GM12878 (cell line): ENCODE measurements around the gene ITPKB. TPM values are rescaled to one million over a fixed set of nuclear protein-coding genes. Genes with fewer than 3 reads are reported as not detected.

Experiments used
- ATAC-seq: fragments of 200-7000 bp; cut with Tn5 transposase; 3 replicates; pipeline ENCODE4 v1.9.1; 2020; ENCODE audit warnings: mild to moderate bottlenecking, moderate library complexity
- BruUV-seq: library from RNA; stranded (reverse); fragments of 400-500 nt; replicated peaks from 2 replicates; lab custom pipeline; 2021; lab: Mats Ljungman, UMichigan
- CTCF ChIA-PET: fragments of 300-600 bp; sonication (Branson Sonifier 250); formaldehyde crosslinking; extraction: SDS; loops from one replicate; lab custom pipeline; 2021; ENCODE audit warnings: inconsistent platforms; lab: Yijun Ruan, JAX
- POLR2A ChIA-PET: fragments of 350-600 bp; formaldehyde crosslinking; extraction: SDS; loops from one replicate; lab custom pipeline; 2021; ENCODE audit warnings: inconsistent platforms; lab: Charles Lee
- RAD21 ChIA-PET: fragments of 300-600 bp; sonication (Branson Sonifier 250); formaldehyde crosslinking; loops from one replicate; lab custom pipeline; 2023; ENCODE audit warnings: antibody characterized with exemption; ENCODE audit not compliant: unreplicated experiment; lab: Charles Lee
- SMC1A ChIA-PET: fragments of 300-600 bp; sonication (Branson Sonifier 250); formaldehyde crosslinking; loops from one replicate; lab custom pipeline; 2023; ENCODE audit not compliant: unreplicated experiment, uncharacterized antibody; lab: Charles Lee
- DNase-seq: peaks from one replicate; pipeline ENCODE4 v3.0.0-alpha.2; 2011; ENCODE audit warnings: low read depth, low spot score
- FAIRE-seq: peaks from 3 replicates; lab custom pipeline; 2011; peaks lifted over from hg19 to GRCh38; lab: Jason Lieb, UNC
- H2AFZ ChIP-seq: 2 replicates; pipeline ENCODE4 v1.6.0; 2011; ENCODE audit warnings: low read depth, low read length, control low read depth; ENCODE audit not compliant: control insufficient read depth
- H3K27ac ChIP-seq: 2 replicates; pipeline ENCODE4 v1.5.1; 2011; ENCODE audit warnings: control low read depth; ENCODE audit not compliant: control insufficient read depth, insufficient read depth
- H3K27me3 ChIP-seq, 2 experiments: replicated peaks in 1 of 2; 2 replicates each; pipeline versions ENCODE4 v1.6.0 to v1.6.1; 2011; ENCODE audit warnings: low read length in 1 of 2; ENCODE audit not compliant: control insufficient read depth in 2 of 2, insufficient read depth in 2 of 2
- H3K36me3 ChIP-seq, 2 experiments: 2 replicates each; pipeline ENCODE4 v1.5.1; 2011; ENCODE audit warnings: low read length in 1 of 2; ENCODE audit not compliant: control insufficient read depth in 2 of 2, insufficient read depth in 2 of 2
- H3K4me1 ChIP-seq: 2 replicates; pipeline ENCODE4 v1.6.1; 2011; ENCODE audit warnings: mild to moderate bottlenecking, low read length, moderate library complexity, mixed read lengths; ENCODE audit not compliant: control insufficient read depth, insufficient read depth
- H3K4me2 ChIP-seq: 2 replicates; pipeline ENCODE4 v1.6.0; 2011; ENCODE audit warnings: control low read depth; ENCODE audit not compliant: control insufficient read depth, insufficient read depth
- H3K4me3 ChIP-seq: fragments of 200-600 bp; sonication (generic); 2 replicates; pipeline ENCODE4 v1.5.1; 2016
- H3K79me2 ChIP-seq: 2 replicates; pipeline ENCODE4 v1.6.0; 2011; ENCODE audit warnings: low read length; ENCODE audit not compliant: control insufficient read depth, insufficient read depth
- H3K9ac ChIP-seq: 2 replicates; pipeline ENCODE4 v1.8.0; 2011; ENCODE audit warnings: low read length, control low read depth, mixed read lengths; ENCODE audit not compliant: control insufficient read depth, insufficient read depth
- H3K9me3 ChIP-seq: replicated peaks from 3 replicates; pipeline ENCODE4 v1.5.1; 2011; ENCODE audit warnings: mild to moderate bottlenecking, low read length; ENCODE audit not compliant: control insufficient read depth, insufficient read depth
- H4K20me1 ChIP-seq: 2 replicates; pipeline ENCODE4 v1.6.0; 2011; ENCODE audit not compliant: control insufficient read depth, insufficient read depth
- CHD4 ChIP-seq: fragments of 200-600 bp; sonication (generic); IDR thresholded peaks from 2 replicates; pipeline ENCODE4 v1.6.1; 2016; ENCODE audit warnings: mild to moderate bottlenecking
- CTCF ChIP-seq, 3 experiments: IDR thresholded peaks in 2 of 3; conservative IDR thresholded peaks in 1 of 3; 2 replicates each; pipeline ENCODE4 v1.5.1; 2011; ENCODE audit warnings: low read depth in 3 of 3, low read length in 3 of 3, mild to moderate bottlenecking in 3 of 3, control low read depth in 2 of 3, moderate library complexity in 2 of 3, inconsistent platforms in 1 of 3, mixed read lengths in 1 of 3; ENCODE audit not compliant: control insufficient read depth in 2 of 3, insufficient read depth in 1 of 3; ENCODE audit errors: extremely low read depth in 1 of 3
- EZH2 ChIP-seq: IDR thresholded peaks from 2 replicates; pipeline ENCODE4 v1.6.1; 2012; ENCODE audit warnings: low read depth, mild to moderate bottlenecking, control low read depth, inconsistent platforms, low read length, borderline replicate concordance; ENCODE audit not compliant: control insufficient read depth
- HSF1 ChIP-seq: fragments of 150-350 bp; IDR thresholded peaks from 2 replicates; pipeline ENCODE4 v1.6.1; 2014; ENCODE audit warnings: mild to moderate bottlenecking, low read depth, low read length
- JUNB ChIP-seq: IDR thresholded peaks from 2 replicates; pipeline ENCODE4 v1.6.1; 2016; ENCODE audit warnings: antibody characterized with exemption, mild to moderate bottlenecking
- MEF2A ChIP-seq: IDR thresholded peaks from 2 replicates; pipeline ENCODE4 v1.6.1; 2011; ENCODE audit warnings: low read depth, mild to moderate bottlenecking, low read length, moderate library complexity; ENCODE audit not compliant: insufficient read depth
- NR2C1 ChIP-seq: fragments of 450-650 bp; IDR thresholded peaks from 2 replicates; pipeline ENCODE4 v1.6.1; 2017; ENCODE audit warnings: antibody characterized with exemption, mild to moderate bottlenecking, moderate library complexity
- NRF1 ChIP-seq: conservative IDR thresholded peaks from 2 replicates; pipeline ENCODE4 v1.6.1; 2011; ENCODE audit warnings: mild to moderate bottlenecking, low read depth, low read length, improper control_type of control experiment
- PAX8 ChIP-seq: fragments of 450-650 bp; IDR thresholded peaks from 2 replicates; pipeline ENCODE4 v1.6.1; 2017; ENCODE audit warnings: mild to moderate bottlenecking, moderate library complexity
- SKIL ChIP-seq: fragments of 450-650 bp; IDR thresholded peaks from 2 replicates; pipeline ENCODE4 v1.6.1; 2017; ENCODE audit warnings: mild to moderate bottlenecking, low read depth, inconsistent platforms; ENCODE audit not compliant: poor library complexity, severe bottlenecking
- SPI1 ChIP-seq: IDR thresholded peaks from 2 replicates; pipeline ENCODE4 v1.6.1; 2011; ENCODE audit warnings: low read depth, mild to moderate bottlenecking, low read length, moderate library complexity, borderline replicate concordance; ENCODE audit not compliant: insufficient read depth
- STAT1 ChIP-seq: fragments of 450-650 bp; conservative IDR thresholded peaks from 2 replicates; pipeline ENCODE4 v1.6.1; 2014; ENCODE audit warnings: antibody characterized with exemption, mild to moderate bottlenecking
- TCF7 ChIP-seq: IDR thresholded peaks from 2 replicates; pipeline ENCODE4 v1.6.1; 2014; ENCODE audit warnings: antibody characterized with exemption, borderline replicate concordance
- YY1 ChIP-seq: IDR thresholded peaks from 2 replicates; pipeline ENCODE4 v1.6.1; 2011; ENCODE audit warnings: low read depth, mild to moderate bottlenecking, low read length
- ZNF274 ChIP-seq: IDR thresholded peaks from one replicate; pipeline ENCODE4 v1.8.0; 2011; ENCODE audit not compliant: insufficient read length, insufficient read depth
- WGBS: methylation state at CpG from one replicate; pipeline ENCODE4 v1.1.6; 2016; ENCODE audit warnings: low lambda C conversion rate; ENCODE audit not compliant: insufficient replicate concordance, insufficient coverage; ENCODE audit errors: missing lambda C conversion rate; 5-methylcytosine and 5-hydroxymethylcytosine counted together
- in situ Hi-C: fragments of 300-500 bp; cut with MboI; formaldehyde crosslinking; loops from 9 replicates; pipeline ENCODE4 v1.14.3; 2018; ENCODE audit warnings: mixed read lengths
- intact Hi-C: fragments of 100-400 bp; cut with micrococcal nuclease; formaldehyde crosslinking; loops from one replicate; pipeline ENCODE4 v1.14.2; 2022; ENCODE audit not compliant: unreplicated experiment
- polyA plus RNA-seq, 11 experiments: library from polyadenylated mRNA; depleted of rRNA in 4 of 11; unstranded in 6 of 11; stranded (reverse) in 5 of 11; fragments of >200 nt; fragmentation: Nextera tagmentation in 4 of 11; fragmentation: Illumina TruSeq in 1 of 11; extraction: Ambion mirVana in 4 of 11; extraction: Trizol in 1 of 11; gene quantifications; 1 replicate in 1 of 11; 2 replicates in 10 of 11; pipeline versions ENCODE4 v1.2.1 to v1.2.3, GENCODE V29; 2011 to 2016; ENCODE audit warnings: inconsistent platforms in 2 of 11, missing spikeins in 2 of 11, low read depth in 1 of 11
- total RNA-seq, 4 experiments: library from RNA; depleted of rRNA in 3 of 4; stranded (reverse); fragments of >200 nt in 3 of 4; fragmentation: Illumina TruSeq in 1 of 4; extraction: Trizol in 1 of 4; gene quantifications; 2 replicates each; pipeline versions ENCODE4 v1.2.1 to v1.2.3, GENCODE V29; 2013 to 2021

Gene ITPKB
- total and polyA plus RNA-seq, 10 of the 15 experiments (the other 5 are each of a cell fraction or from before 2014, with no cell fraction given), result 1.3 to 38.7 (median 12.9) TPM

- ChIA-PET SMC1A (interaction anchor here (1.1 to 2.8 kb wide), 5 partner anchors 11 to 197 kb away, joined by 3 to 13 read pairs (median 5); no protein-coding TSS in a partner anchor), CTCF (interaction anchor here (1.0 to 6.9 kb wide), 4 partner anchors 23 to 195 kb away, joined by 3 to 112 read pairs (median 5); no protein-coding TSS in a partner anchor), POLR2A (interaction anchor here (0.5 kb wide), 1 partner anchor 224 kb away, joined by 3 read pairs; the partner anchor contains the start of gene PARP1), RAD21 (interaction anchor here (2.4 to 4.9 kb wide), 2 partner anchors 72 to 194 kb away, joined by 8 to 42 read pairs; no protein-coding TSS in a partner anchor)
- Histone ChIP-seq H3K27ac (no peak overlapping the region), H3K9ac (no peak overlapping the region), H2AFZ (no peak overlapping the region), H3K4me3 (no peak overlapping the region), H3K36me3 (peaks cover 6 to 11% of the 10 kb centered on the region in 2 experiments), H3K4me1 (peaks cover 27% of the 10 kb centered on the region), H3K27me3 (no peaks in the 10 kb centered on the region), H4K20me1 (no peaks in the 10 kb centered on the region), H3K9me3 (no peaks in the 10 kb centered on the region; the same call in 2 of the 3 replicates), H3K4me2 (no peak overlapping the region), H3K79me2 (no peaks in the 10 kb centered on the region)
- no TSS peak for BruUV-seq
- no peak for FAIRE-seq
- no peak for TF ChIP-seq NR2C1
- no peak for TF ChIP-seq STAT1
- TF ChIP-seq TCF7, result no peak
- TF ChIP-seq EZH2, result no peak
- no peak for TF ChIP-seq PAX8
- no peak for TF ChIP-seq CTCF (IDR thresholded peaks at IDR 0.05 in 2 of 3, conservative IDR thresholded peaks at IDR 0.05 in 1 of 3; ENCODE audit: control insufficient read depth in 2 of 3, extremely low read depth in 1 of 3, insufficient read depth in 1 of 3, low read depth in 3 of 3, low read length in 3 of 3)
- TF ChIP-seq MEF2A, result no peak
- no peak for TF ChIP-seq SPI1
- TF ChIP-seq ZNF274, result no peak
- TF ChIP-seq SKIL, result no peak
- TF ChIP-seq JUNB, result no peak
- TF ChIP-seq CHD4, result no peak
- no peak for TF ChIP-seq NRF1
- TF ChIP-seq YY1, result no peak
- TF ChIP-seq HSF1, result no peak
- in situ Hi-C loops, result loop anchor here (5.0 kb wide), 1 partner anchor 196 kb away; no protein-coding TSS in a partner anchor
- DNase-seq, result no peak
- WGBS, result 78% methylated on average over 10 of the region's 10 CpGs
- intact Hi-C loops, result no loop called here
- no peak for ATAC-seq
Observed at GRCh38 chr1:226631229-226632000, 107.7 kb downstream of the ITPKB start.
